Measurements from ENCODE around the gene DBNDD1. TPM values are rescaled to one million over a fixed set of nuclear protein-coding genes. Genes with fewer than 3 reads are reported as not detected.

Gene DBNDD1
- total RNA-seq, 2 experiments from 2014 or later: 0.62 to 1.2 TPM

DNA sequence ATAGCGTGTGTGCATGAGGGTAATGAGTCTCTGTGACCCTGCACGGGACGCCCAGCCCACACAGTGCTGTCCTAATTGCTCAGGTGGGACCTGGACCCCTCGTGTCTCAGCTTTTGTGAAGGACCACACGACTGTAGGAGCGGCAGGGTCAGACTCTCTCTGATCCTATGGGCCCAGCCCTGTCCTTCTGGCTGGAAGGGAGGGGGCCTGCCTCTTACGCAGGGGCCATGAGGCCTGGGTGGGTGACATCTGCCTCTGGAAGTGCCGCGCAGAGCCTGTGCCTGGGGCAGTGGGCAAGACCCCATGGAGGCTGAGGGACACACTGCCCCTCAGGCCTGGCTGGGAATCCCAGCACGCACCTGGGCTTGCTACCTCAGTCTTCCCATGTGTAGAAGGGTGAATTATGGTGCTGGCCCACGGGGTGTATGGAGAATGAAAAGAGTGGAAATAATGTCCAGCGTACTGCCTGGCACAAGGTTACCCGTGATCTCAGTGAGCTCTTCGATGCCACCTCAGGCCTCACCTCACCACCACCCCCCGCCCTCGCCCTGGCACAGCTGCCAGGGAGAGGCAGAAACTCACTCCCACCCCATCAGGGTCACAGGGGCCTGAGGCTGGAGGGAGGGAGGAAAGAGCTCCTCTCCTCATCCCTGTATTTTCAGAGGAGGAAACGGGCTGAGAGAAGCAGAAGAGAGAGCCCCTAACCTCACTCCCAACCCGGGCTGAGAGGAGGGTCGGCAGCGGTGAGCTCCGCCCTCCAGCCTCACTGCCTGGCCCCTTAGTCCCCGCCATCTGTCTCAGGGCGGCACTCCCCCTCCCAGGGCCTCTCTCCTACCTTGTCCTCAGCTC, 27.1 kb upstream of the DBNDD1 start:
- ATAC-seq (ENCODE audit: low read depth): no peak
- POLR2A ChIA-PET: interaction anchor here (0.6 kb wide), 1 partner anchor 106 kb away, joined by 4 read pairs; no protein-coding TSS in a partner anchor
- peaks cover 17% of the 10 kb centered on the region for H3K27me3 Mint-ChIP-seq

DNA sequence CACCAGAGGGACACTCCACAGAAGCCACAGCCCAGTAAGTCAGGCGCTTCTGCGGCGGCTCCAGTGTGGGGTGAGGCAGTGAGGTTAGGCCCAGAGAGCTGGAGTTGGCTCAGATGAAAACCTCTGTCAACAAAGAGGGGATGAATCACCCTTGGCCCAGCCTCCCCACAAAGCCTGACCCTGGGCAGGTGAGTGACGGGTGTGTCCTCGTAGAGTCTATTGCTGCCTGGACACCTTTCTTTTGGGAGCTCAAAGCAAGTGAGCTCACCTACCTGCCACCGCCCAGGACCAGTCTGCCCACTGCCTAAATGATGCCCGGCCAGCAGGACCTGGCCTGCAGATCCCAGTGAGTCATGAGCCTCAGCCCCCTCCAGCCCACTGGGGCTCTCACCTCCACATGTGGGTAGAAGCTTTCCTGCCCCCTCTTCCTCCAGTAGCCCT, 24.9 kb upstream of the DBNDD1 start:
- H3K27ac Mint-ChIP-seq: no peak overlapping the region
- POLR2A ChIA-PET: no interaction called here

More for the DNA sequence above, 27.1 kb upstream of the DBNDD1 start:
- Mint-ChIP-seq H3K4me1 (peaks cover 2% of the 10 kb centered on the region), H3K9me3 (no peaks in the 10 kb centered on the region), H3K27ac (no peak overlapping the region), H3K36me3 (no peaks in the 10 kb centered on the region), H3K4me3 (no peak overlapping the region)
- DNase-seq: no peak

DNA sequence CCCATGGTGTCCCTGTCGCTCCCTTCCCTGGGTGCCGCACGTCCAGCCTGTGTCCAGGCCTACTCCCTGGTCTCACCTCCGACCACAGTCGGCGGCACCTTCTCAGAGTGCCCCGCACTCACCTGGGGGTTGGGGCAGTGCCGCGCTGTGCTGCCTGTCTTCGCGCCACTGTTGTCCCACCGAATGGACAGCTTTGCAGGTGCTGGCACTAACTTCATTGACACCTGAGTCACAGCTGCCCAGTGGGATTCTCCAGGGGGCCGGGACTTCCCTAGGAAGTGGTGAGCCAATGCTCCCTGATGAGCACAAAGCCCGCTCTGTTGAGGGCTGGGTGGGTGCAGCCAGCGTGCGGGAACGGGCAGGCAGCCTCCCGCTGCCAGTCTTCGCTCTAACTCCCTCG, 24.3 kb upstream of the DBNDD1 start:
- no peaks in the 10 kb centered on the region for H3K9me3 Mint-ChIP-seq

More for the DNA sequence above, 24.9 kb upstream of the DBNDD1 start:
- no peaks in the 10 kb centered on the region for H3K36me3 Mint-ChIP-seq
- no peak overlapping the region for H3K4me3 Mint-ChIP-seq
- peaks cover 2% of the 10 kb centered on the region for H3K4me1 Mint-ChIP-seq
- no peak for ATAC-seq (ENCODE audit: low read depth)
- no peaks in the 10 kb centered on the region for H3K9me3 Mint-ChIP-seq
- DNase-seq: no peak
- H3K27me3 Mint-ChIP-seq: peaks cover 17% of the 10 kb centered on the region

DNA sequence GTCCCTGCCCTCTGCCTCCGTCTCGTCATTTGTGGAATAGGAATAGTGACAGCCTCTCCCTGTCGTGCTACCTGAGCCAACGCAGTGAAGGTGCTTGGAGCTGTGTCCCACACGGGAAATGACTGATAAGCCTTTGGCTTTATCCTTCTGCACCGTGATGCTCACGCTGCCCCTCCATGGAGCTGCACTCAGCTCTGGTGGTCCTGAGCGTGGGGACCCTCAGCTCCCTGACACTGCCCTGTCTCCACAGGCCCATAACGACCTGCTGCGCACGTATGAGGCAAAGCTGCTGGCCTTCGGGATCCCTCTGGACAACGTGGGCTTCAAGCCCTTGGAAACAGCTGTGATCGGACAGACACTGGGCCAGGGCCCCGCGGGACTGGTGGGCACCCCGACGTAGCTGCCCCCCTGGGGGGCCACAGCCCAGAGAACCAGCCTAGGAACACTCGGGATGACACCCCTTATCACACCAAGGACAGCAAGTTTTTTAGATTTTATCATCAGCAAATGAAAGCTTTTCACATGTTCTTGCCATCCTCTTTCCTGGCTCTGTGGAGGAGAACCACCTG, 23.8 kb upstream of the DBNDD1 start:
- Mint-ChIP-seq H3K27ac (no peak overlapping the region), H3K4me3 (no peak overlapping the region)
- DNase-seq: no peak

More for the DNA sequence above, 24.3 kb upstream of the DBNDD1 start:
- H3K36me3 Mint-ChIP-seq: no peaks in the 10 kb centered on the region
- POLR2A ChIA-PET: no interaction called here
- no peak for DNase-seq
- H3K27me3 Mint-ChIP-seq: peaks cover 11% of the 10 kb centered on the region
- no peak for ATAC-seq (ENCODE audit: low read depth)
- H3K4me3 Mint-ChIP-seq: no peak overlapping the region
- H3K27ac Mint-ChIP-seq: no peak overlapping the region
- peaks cover 2% of the 10 kb centered on the region for H3K4me1 Mint-ChIP-seq

GRCh38 chr16:90041896-90042473, 22.7 kb upstream of the DBNDD1 start:
- Mint-ChIP-seq H3K4me3 (no peak overlapping the region), H3K36me3 (no peaks in the 10 kb centered on the region), H3K9me3 (no peaks in the 10 kb centered on the region), H3K27ac (no peak overlapping the region), H3K4me1 (peaks cover 2% of the 10 kb centered on the region), H3K27me3 (peaks cover 6% of the 10 kb centered on the region)
- DNase-seq: no peak
- POLR2A ChIA-PET: interaction anchor here (1.3 kb wide), 1 partner anchor 9 kb away, joined by 3 read pairs; no protein-coding TSS in a partner anchor
- ATAC-seq (ENCODE audit: low read depth): no peak

More for the DNA sequence above, 23.8 kb upstream of the DBNDD1 start:
- Mint-ChIP-seq H3K9me3 (no peaks in the 10 kb centered on the region), H3K27me3 (peaks cover 6% of the 10 kb centered on the region), H3K36me3 (no peaks in the 10 kb centered on the region), H3K4me1 (peaks cover 2% of the 10 kb centered on the region)
- POLR2A ChIA-PET: interaction anchor here (1.3 kb wide), 1 partner anchor 10 kb away, joined by 3 read pairs; no protein-coding TSS in a partner anchor
- no peak for ATAC-seq (ENCODE audit: low read depth)

DNA sequence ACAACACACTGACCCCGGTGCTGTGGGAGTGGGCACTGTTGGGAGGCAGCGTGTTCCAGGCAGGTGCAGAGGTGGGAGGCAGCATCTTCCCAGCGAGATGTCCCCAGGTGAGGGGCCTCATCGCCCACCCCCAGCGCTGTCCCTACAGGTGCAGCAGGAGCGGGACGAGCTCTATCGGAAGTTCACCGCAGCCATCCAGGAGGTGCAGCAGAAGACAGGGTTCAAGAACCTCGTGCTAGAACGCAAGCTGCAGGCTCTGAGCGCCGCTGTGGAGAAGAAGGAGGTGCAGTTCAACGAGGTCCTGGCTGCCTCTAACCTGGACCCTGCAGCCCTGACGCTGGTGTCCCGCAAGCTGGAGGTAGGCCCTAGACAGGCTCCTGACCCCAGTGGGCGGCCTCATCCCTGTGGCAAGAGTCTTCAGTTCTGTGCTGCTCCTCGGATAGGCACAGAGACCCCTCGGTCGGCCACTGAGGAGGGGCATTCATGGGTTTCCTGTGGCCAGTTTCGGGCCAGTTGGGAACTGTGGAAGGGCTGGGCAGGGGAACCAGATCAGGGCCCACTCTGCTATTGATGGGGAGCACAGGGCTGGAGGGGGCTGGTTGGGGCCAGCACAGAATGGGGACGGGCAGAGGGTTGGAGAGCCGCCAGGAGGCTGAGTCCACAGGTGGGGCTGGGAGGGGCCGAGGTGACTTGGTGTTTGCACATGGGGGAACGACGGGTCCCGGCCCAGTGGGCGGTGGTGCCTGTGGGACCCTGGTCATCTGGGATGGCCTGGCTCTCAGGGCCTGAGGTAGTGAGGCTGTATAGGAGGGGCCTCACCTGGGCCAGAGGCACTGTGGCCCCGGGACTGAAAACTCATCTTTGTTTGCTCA, 21.1 kb upstream of the DBNDD1 start:
- no peaks in the 10 kb centered on the region for H3K9me3 Mint-ChIP-seq
- no peak overlapping the region for H3K27ac Mint-ChIP-seq
- no peaks in the 10 kb centered on the region for H3K36me3 Mint-ChIP-seq

DNA sequence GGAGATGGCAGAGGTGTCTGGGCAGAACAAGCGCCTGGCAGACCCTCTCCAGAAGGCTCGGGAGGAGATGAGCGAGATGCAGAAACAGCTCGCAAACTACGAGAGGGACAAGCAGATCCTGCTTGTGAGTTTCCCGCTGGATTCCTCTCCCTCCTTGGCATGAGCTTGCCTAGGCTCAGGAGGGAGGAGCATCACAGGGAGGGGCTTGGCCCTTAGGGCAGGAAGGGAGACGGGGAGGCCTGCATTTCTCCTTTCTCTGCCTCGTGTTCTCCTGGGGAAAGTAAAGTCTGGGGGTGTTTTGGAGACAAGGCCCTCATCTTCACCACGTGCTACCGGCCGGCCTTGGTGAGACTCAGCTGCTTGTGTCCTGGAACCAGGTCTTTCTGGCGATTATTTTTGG, 18.0 kb upstream of the DBNDD1 start:
- Mint-ChIP-seq H3K27me3 (no peaks in the 10 kb centered on the region), H3K4me3 (no peak overlapping the region), H3K9me3 (no peaks in the 10 kb centered on the region), H3K27ac (no peak overlapping the region), H3K36me3 (peaks cover 2% of the 10 kb centered on the region), H3K4me1 (no peaks in the 10 kb centered on the region)
- ATAC-seq (ENCODE audit: low read depth) (no peak), DNase-seq (no peak)
- POLR2A ChIA-PET: no interaction called here

More for the DNA sequence above, 21.1 kb upstream of the DBNDD1 start:
- Mint-ChIP-seq H3K4me3 (no peak overlapping the region), H3K4me1 (no peaks in the 10 kb centered on the region), H3K27me3 (no peaks in the 10 kb centered on the region)
- POLR2A ChIA-PET: no interaction called here
- no peak for ATAC-seq (ENCODE audit: low read depth)
- DNase-seq: no peak

- peaks cover 8% of the 10 kb centered on the region for H3K36me3 Mint-ChIP-seq
- H3K27ac Mint-ChIP-seq: no peak overlapping the region
- no peaks in the 10 kb centered on the region for H3K27me3 Mint-ChIP-seq
- ATAC-seq (ENCODE audit: low read depth) (no peak), DNase-seq (no peak)
- H3K4me1 Mint-ChIP-seq: no peaks in the 10 kb centered on the region
- no peak overlapping the region for H3K4me3 Mint-ChIP-seq
- peaks cover 5% of the 10 kb centered on the region for H3K9me3 Mint-ChIP-seq
- POLR2A ChIA-PET: no interaction called here
Measured at GRCh38 chr16:90035902-90036301, 16.6 kb upstream of the DBNDD1 start.

GRCh38 chr16:90034504-90034903, 15.2 kb upstream of the DBNDD1 start:
- POLR2A ChIA-PET: no interaction called here
- H3K9me3 Mint-ChIP-seq: peaks cover 5% of the 10 kb centered on the region
- DNase-seq (no peak), ATAC-seq (ENCODE audit: low read depth) (no peak)
- no peak overlapping the region for H3K27ac Mint-ChIP-seq
- H3K27me3 Mint-ChIP-seq: no peaks in the 10 kb centered on the region
- H3K4me3 Mint-ChIP-seq: no peak overlapping the region
- peaks cover 8% of the 10 kb centered on the region for H3K36me3 Mint-ChIP-seq
- H3K4me1 Mint-ChIP-seq: no peaks in the 10 kb centered on the region

DNA sequence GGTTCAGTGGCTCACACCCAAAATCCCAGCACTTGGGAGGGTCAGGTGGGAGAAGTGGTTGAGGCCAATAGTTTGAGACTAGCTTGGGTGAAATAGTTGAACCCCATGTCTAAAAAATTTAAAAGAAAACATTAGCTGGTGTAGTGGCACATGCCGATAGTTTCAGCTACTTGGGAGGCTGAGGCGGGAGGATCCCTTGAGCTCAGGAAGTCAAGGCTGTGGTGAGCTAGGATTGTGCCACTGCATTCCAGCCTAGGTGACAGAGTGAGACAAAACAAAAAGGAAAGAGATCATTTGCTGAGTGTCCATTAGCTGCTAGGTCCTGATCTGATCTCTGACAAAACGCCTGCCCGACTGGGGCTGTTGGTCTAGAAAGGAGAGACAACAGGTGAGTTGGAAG, 14.1 kb upstream of the DBNDD1 start:
- Mint-ChIP-seq H3K4me3 (no peak overlapping the region), H3K4me1 (no peaks in the 10 kb centered on the region), H3K27ac (no peak overlapping the region), H3K36me3 (peaks cover 8% of the 10 kb centered on the region), H3K9me3 (peaks cover 5% of the 10 kb centered on the region), H3K27me3 (no peaks in the 10 kb centered on the region)
- DNase-seq (no peak), ATAC-seq (ENCODE audit: low read depth) (no peak)
- POLR2A ChIA-PET: interaction anchor here (0.8 kb wide), 1 partner anchor 9 kb away, joined by 3 read pairs; no protein-coding TSS in a partner anchor

GRCh38 chr16:90032674-90033331, 13.5 kb upstream of the DBNDD1 start:
- POLR2A ChIA-PET: interaction anchor here (0.8 kb wide), 1 partner anchor 10 kb away, joined by 3 read pairs; no protein-coding TSS in a partner anchor
- Mint-ChIP-seq H3K4me3 (no peak overlapping the region), H3K9me3 (peaks cover 5% of the 10 kb centered on the region), H3K36me3 (peaks cover 8% of the 10 kb centered on the region), H3K27ac (no peak overlapping the region), H3K27me3 (no peaks in the 10 kb centered on the region), H3K4me1 (no peaks in the 10 kb centered on the region)
- no peak for DNase-seq
- ATAC-seq (ENCODE audit: low read depth): no peak

DNA sequence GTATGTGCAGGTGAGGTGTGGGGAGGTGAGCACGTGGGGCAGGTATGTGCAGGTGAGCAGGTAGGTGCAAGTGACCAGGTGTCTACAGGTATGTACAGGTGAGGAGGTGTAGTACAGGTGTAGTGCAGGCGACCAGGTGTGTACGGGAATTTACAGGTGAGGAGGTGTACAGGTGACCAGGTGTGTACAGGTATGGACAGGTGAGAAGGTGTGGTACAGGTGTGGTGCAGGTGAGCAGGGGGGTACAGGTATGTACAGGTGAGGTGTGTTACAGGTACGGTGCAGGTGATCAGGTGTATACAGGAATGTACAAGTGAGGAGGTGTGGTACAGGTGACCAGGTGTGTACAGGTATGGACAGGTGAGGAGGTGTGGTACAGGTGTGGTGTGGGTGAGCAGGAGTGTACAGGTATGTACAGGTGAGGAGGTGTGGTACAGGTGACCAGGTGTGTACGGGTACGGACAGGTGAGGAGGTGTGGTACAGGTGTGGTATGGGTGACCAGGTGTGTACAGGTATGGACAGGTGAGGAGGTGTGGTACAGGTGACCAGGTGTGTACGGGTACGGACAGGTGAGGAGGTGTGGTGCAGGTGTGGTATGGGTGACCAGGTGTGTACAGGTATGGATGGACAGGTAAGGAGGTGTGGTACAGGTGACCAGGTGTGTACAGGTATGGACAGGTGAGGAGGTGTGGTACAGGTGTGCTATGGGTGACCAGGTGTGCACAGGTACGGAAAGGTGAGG, 12.8 kb upstream of the DBNDD1 start:
- Mint-ChIP-seq H3K27me3 (no peaks in the 10 kb centered on the region), H3K36me3 (peaks cover 8% of the 10 kb centered on the region), H3K9me3 (peaks cover 5% of the 10 kb centered on the region), H3K27ac (peak overlapping the region; percentile 40), H3K4me3 (no peak overlapping the region), H3K4me1 (no peaks in the 10 kb centered on the region)
- POLR2A ChIA-PET: no interaction called here
- ATAC-seq (ENCODE audit: low read depth): no peak
- no peak for DNase-seq

Data from activated naive CD8-positive, alpha-beta T cell treated with anti-CD3 and anti-CD28 coated beads, Interleukin-2, amount 10 ng/mL, durations not matched to agents 7 days and 5 days (primary cell).